Body of pancreas (tissue), 4 donors: ENCODE data around the gene SP1. TPM values are rescaled to one million over a fixed set of nuclear protein-coding genes. Genes with fewer than 3 reads are reported as not detected.
"Not testable (repeated sequence)": the region's sequence is repeated elsewhere in the genome, so short reads cannot be mapped to it uniquely, and the experiment has no call there.

Experiments used
- ATAC-seq: fragments of 150-250 bp; one replicate; pipeline ENCODE4 v1.9.1; 2016
- DNase-seq, 4 donors: peaks; one replicate each; pipeline ENCODE4 v3.0.0-alpha.2; 2019
- H3K27ac ChIP-seq, 4 donors: fragments of 200-600 bp; sonication (generic); 1 replicate in 3 of 4; 2 replicates in 1 of 4; pipeline versions ENCODE4 v1.5.1 to v1.6.1; 2016 to 2019; ENCODE audit warnings: mild to moderate bottlenecking in 1 of 4, mixed read lengths in 1 of 4, moderate library complexity in 1 of 4
- H3K27me3 ChIP-seq, 2 donors: fragments of 200-600 bp; sonication (generic); one replicate each; pipeline ENCODE4 v1.6.0; 2016; ENCODE audit warnings: mild to moderate bottlenecking in 1 of 2
- H3K36me3 ChIP-seq, 2 donors: fragments of 200-600 bp; sonication (generic); replicated peaks in 1 of 2; 2 replicates each; pipeline ENCODE4 v1.5.1; 2016; ENCODE audit warnings: low read depth in 2 of 2; ENCODE audit not compliant: insufficient read depth in 1 of 2
- H3K4me1 ChIP-seq: fragments of 200-600 bp; sonication (generic); one replicate; pipeline ENCODE4 v1.6.0; 2016
- H3K4me3 ChIP-seq, 2 donors: fragments of 200-600 bp; sonication (generic); 1 replicate in 1 of 2; 2 replicates in 1 of 2; pipeline ENCODE4 v1.5.1; 2016 to 2019
- H3K9me3 ChIP-seq, 3 donors: fragments of 200-600 bp; sonication (generic); 1 replicate in 2 of 3; 2 replicates in 1 of 3; pipeline ENCODE4 v1.5.1; 2016
- POLR2A ChIP-seq, 3 donors: fragments of 450-650 bp; IDR thresholded peaks; one replicate each; pipeline ENCODE4 v1.6.1; 2016; ENCODE audit warnings: antibody characterized with exemption in 3 of 3, mild to moderate bottlenecking in 2 of 3
- WGBS, 2 donors: methylation state at CpG; one replicate each; pipeline ENCODE4 v1.1.5; 2017; 5-methylcytosine and 5-hydroxymethylcytosine counted together
- intact Hi-C: fragments of 100-400 bp; cut with DNase I; formaldehyde crosslinking; loops from one replicate; pipeline ENCODE4 v1.15.1; 2023
- total RNA-seq, 2 donors: library from RNA; depleted of rRNA; stranded (reverse); fragments of >200 nt; gene quantifications; one replicate each; pipeline ENCODE4 v1.1.0, GENCODE V29; 2016
- TF ChIP-seq, protein P1 (sequence below), 7 experiments: fragments of 450-650 bp in 4 of 7; fragments of 200-600 bp in 3 of 7; sonication (generic) in 3 of 7; IDR thresholded peaks; one replicate each; pipeline ENCODE4 v1.5.1; 2016 to 2019; ENCODE audit warnings: antibody characterized with exemption in 7 of 7

Gene SP1
- total RNA-seq, 2 donors from 2014 or later = 16.8 to 24.6 TPM

GRCh38 chr12:53389702-53390101 lies 9.7 kb downstream of the SP1 start:
- intact Hi-C loops = no loop called here
- TF ChIP-seq POLR2A (IDR thresholded peaks at IDR 0.05) = no peak
- TF ChIP-seq, protein P1, sequence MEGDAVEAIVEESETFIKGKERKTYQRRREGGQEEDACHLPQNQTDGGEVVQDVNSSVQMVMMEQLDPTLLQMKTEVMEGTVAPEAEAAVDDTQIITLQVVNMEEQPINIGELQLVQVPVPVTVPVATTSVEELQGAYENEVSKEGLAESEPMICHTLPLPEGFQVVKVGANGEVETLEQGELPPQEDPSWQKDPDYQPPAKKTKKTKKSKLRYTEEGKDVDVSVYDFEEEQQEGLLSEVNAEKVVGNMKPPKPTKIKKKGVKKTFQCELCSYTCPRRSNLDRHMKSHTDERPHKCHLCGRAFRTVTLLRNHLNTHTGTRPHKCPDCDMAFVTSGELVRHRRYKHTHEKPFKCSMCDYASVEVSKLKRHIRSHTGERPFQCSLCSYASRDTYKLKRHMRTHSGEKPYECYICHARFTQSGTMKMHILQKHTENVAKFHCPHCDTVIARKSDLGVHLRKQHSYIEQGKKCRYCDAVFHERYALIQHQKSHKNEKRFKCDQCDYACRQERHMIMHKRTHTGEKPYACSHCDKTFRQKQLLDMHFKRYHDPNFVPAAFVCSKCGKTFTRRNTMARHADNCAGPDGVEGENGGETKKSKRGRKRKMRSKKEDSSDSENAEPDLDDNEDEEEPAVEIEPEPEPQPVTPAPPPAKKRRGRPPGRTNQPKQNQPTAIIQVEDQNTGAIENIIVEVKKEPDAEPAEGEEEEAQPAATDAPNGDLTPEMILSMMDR (IDR thresholded peaks at IDR 0.05) = no peak
- no peak for DNase-seq
- 81 to 90% methylated on average over 3 of the region's 3 CpGs for WGBS, 2 donors
- peak overlapping the region in 1 of 4 donors; percentile 36 for H3K27ac ChIP-seq
- ATAC-seq = no peak
- H3K4me1 ChIP-seq = peaks cover 61% of the 10 kb centered on the region
- H3K4me3 ChIP-seq = no peak overlapping the region
- no peaks in the 10 kb centered on the region for H3K36me3 ChIP-seq
- no peaks in the 10 kb centered on the region for H3K9me3 ChIP-seq
- no peaks in the 10 kb centered on the region for H3K27me3 ChIP-seq

- Histone ChIP-seq H3K9me3 (no peaks in the 10 kb centered on the region), H3K27me3 (no peaks in the 10 kb centered on the region), H3K4me1 (peaks cover 41% of the 10 kb centered on the region), H3K36me3 (no peaks in the 10 kb centered on the region), H3K4me3 (no peak overlapping the region), H3K27ac (peak overlapping the region in 1 of 4 donors; percentile 36)
- intact Hi-C loops = no loop called here
- no peak for DNase-seq
- no peak for ATAC-seq
- TF ChIP-seq POLR2A (IDR thresholded peaks at IDR 0.05) = no peak
- TF ChIP-seq, protein P1 (IDR thresholded peaks at IDR 0.05) = no peak
- WGBS, 2 donors = 62 to 67% methylated on average over 5 of the region's 5 CpGs
Measured at GRCh38 chr12:53391724-53392123, 11.7 kb downstream of the SP1 start.

DNA sequence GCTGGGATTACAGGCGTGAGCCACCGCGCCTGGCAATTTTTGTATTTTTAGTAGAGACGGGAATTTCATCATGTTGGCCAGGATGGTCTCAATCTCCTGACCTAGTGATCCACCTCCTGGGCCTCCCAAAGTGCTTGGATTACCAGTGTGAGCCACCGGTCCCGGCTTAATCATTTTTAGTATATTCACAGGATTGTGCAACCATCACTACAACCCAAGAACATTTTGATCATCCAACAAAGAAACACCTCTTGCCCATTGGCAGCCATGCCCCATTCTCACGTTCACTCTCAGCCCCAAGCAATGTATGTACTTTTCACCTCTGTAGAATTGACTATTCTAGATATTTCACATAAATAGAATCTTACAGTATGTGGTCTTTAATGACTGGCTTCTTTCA lies 19.9 kb downstream of the SP1 start:
- Histone ChIP-seq H3K27ac (no peak overlapping the region), H3K36me3 (no peaks in the 10 kb centered on the region), H3K4me3 (no peak overlapping the region), H3K4me1 (no peaks in the 10 kb centered on the region), H3K9me3 (no peaks in the 10 kb centered on the region), H3K27me3 (no peaks in the 10 kb centered on the region)
- 98 to 100% methylated on average over 6 to 7 of the region's 7 CpGs for WGBS, 2 donors
- intact Hi-C loops = no loop called here
- DNase-seq (peak in 1 of 4 donors; percentile 3), ATAC-seq (no peak)
- no peak for TF ChIP-seq POLR2A (IDR thresholded peaks at IDR 0.05)
- TF ChIP-seq, protein P1 (IDR thresholded peaks at IDR 0.05) = no peak

DNA sequence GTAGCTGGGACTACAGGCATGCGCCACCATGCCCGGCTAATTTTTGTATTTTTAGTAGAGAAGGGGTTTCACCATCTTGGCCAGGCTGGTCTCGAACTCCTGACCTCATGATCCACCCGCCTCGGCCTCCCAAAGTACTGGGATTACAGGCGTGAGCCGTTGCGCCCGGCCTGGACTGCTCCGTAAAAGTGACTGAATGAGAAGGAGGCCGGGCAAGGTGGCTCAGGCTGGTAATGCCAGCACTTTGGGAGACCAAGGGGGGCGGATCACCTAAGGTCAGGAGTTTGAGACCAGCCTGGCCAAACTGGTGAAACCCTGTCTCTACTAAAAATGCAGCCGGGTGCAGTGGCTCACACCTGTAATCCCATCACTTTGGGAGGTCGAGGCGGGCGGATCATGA lies 22.4 kb downstream of the SP1 start:
- H3K4me3 ChIP-seq, H3K4me1 ChIP-seq, H3K27me3 ChIP-seq, DNase-seq, H3K9me3 ChIP-seq, ATAC-seq, H3K36me3 ChIP-seq, H3K27ac ChIP-seq, intact Hi-C loops: not testable (repeated sequence)
- 97 to 99% methylated on average over 14 to 16 of the region's 16 CpGs for WGBS, 2 donors

DNA sequence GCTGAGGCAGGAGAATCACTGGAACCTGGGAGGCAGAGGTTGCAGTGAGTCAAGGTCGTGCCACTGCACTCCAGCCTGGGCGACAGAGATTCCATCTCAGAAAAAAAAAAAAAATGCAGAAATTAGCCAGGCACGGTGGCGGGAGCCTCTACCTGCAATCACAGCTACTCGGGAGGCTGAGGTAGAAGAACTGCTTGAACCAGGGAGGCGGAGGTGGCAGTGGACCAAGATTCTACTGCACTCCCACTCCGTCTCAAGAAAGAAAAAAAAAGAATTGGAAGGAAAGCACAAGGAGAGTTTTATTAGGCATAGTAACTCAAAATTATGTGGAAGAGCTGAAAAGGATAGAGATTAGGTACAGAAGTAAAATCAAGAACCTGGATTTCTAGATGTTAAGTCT lies 22.9 kb downstream of the SP1 start:
- DNase-seq (no peak), ATAC-seq (no peak)
- no peaks in the 10 kb centered on the region for H3K27me3 ChIP-seq
- 78 to 82% methylated on average over 7 of the region's 7 CpGs for WGBS, 2 donors
- no peak overlapping the region for H3K27ac ChIP-seq
- no peak overlapping the region for H3K4me3 ChIP-seq
- TF ChIP-seq, protein P1 (IDR thresholded peaks at IDR 0.05) = no peak
- TF ChIP-seq POLR2A (IDR thresholded peaks at IDR 0.05) = no peak
- H3K4me1 ChIP-seq = no peaks in the 10 kb centered on the region
- no peaks in the 10 kb centered on the region for H3K9me3 ChIP-seq
- H3K36me3 ChIP-seq = peaks cover 0 to 4% of the 10 kb centered on the region in 2 donors
- intact Hi-C loops = no loop called here
